Activated T-cell treated with anti-CD3 and anti-CD28 coated beads, Interleukin-2, amount 50 U/mL, for 24 hours (primary cell): ENCODE results near the gene DRAM2.
"Not testable (repeated sequence)": the region's sequence is repeated elsewhere in the genome, so short reads cannot be mapped to it uniquely, and the experiment has no call there.

Experiments used
- DNase-seq: peaks from one replicate; pipeline ENCODE4 v3.0.0-alpha.2; 2020
- H3K27ac Mint-ChIP-seq: 2 replicates; pipeline ENCODE4 v1.8.0; 2020; ENCODE audit warnings: mild to moderate bottlenecking, mixed read lengths
- H3K27me3 Mint-ChIP-seq: 2 replicates; pipeline ENCODE4 v1.8.0; 2020; ENCODE audit warnings: mixed read lengths
- H3K36me3 Mint-ChIP-seq: 2 replicates; pipeline ENCODE4 v1.8.0; 2020; ENCODE audit warnings: low read depth, mixed read lengths
- H3K4me1 Mint-ChIP-seq: 2 replicates; pipeline ENCODE4 v1.8.0; 2020; ENCODE audit warnings: low read depth, mixed read lengths
- H3K4me3 Mint-ChIP-seq: 2 replicates; pipeline ENCODE4 v1.8.0; 2020; ENCODE audit warnings: mild to moderate bottlenecking, moderate library complexity, mixed read lengths
- H3K9me3 Mint-ChIP-seq: 2 replicates; pipeline ENCODE4 v1.8.0; 2020; ENCODE audit warnings: mixed read lengths

The DRAM2 gene

DNA sequence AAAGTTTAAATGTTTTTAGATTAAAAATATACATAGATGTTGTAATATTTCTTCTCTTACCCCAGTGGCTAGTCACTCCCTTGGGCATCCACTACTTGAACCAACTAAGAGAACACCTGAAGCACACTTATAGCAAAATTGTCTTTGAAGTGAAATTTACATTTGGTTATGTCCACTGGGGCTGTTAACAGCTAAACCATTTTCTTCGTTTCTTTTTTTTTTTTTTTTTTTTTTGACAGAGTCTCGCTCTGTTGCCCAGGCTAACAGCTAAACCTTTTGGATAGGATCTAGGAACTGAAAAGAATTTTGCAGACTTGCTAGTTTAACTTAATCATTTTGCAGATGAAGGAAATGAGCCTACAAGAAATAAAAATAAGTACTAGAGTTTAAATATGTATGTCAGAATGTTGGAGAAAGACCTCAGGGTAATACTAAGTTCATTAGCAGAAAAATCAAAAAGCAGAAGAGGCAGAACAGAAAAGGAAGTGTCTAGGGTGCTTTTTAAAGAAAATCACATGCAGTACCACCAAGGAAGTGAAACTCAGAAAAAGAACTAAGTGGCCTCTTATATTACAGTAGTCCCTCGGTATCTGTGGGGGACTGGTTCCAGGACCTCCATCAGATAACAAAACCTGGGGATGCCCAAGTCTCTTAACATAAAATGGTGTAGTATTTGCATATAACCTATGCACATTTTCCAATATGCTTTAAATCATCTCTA lies 11.8 kb downstream of the DRAM2 start:
- Mint-ChIP-seq H3K27me3 (no peaks in the 10 kb centered on the region), H3K36me3 (peaks cover 87% of the 10 kb centered on the region), H3K4me3 (no peak overlapping the region), H3K27ac (peak overlapping the region; percentile 42), H3K9me3 (no peaks in the 10 kb centered on the region), H3K4me1 (peaks cover 36% of the 10 kb centered on the region)
- no peak for DNase-seq

DNA sequence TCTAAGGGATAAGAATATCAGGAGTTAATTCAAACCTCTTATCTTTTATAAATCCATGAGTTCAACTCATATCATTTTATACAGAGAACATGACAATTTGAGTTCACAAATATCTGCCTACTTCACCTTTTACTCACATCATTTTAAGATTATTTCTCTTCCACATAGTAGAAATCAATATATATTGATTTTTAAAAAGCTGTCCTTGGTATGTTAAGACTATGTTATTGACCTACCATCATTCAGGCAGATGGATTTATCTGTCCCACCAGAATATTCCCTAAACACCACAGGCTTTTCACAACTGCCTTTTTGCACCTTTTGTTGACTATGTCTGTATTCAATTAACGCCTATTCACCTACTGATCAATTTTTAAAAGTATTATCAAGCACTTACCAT lies 13.5 kb downstream of the DRAM2 start:
- Mint-ChIP-seq H3K9me3 (no peaks in the 10 kb centered on the region), H3K4me1 (peaks cover 30% of the 10 kb centered on the region), H3K27ac (no peak overlapping the region), H3K4me3 (no peak overlapping the region), H3K36me3 (peaks cover 91% of the 10 kb centered on the region), H3K27me3 (no peaks in the 10 kb centered on the region)
- no peak for DNase-seq

DNA sequence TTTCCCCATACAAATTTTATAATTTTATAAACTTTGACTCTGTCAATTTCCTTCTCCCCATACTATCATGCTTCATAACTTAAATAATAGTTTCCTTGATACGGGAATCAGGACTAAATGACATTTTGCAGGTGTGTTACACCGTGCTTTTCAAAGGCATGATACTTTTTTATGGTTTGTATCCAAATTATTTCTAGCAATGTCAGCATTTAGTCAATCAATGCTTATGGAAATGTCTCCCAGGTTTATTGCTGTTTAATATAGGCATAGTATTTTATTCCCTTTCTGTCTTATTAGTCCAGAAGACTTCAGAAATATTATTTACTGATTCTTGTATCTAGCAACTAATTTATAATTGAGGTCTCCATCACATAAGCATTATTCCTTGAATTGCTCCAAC lies 23.4 kb downstream of the DRAM2 start:
- Mint-ChIP-seq H3K36me3 (peaks cover 51% of the 10 kb centered on the region), H3K4me1 (peaks cover 2% of the 10 kb centered on the region), H3K9me3 (no peaks in the 10 kb centered on the region), H3K27ac (no peak overlapping the region), H3K27me3 (no peaks in the 10 kb centered on the region), H3K4me3 (no peak overlapping the region)
- no peak for DNase-seq

- H3K27ac Mint-ChIP-seq: no peak overlapping the region
These were observed 29.5 kb downstream of the DRAM2 start for GRCh38 chr1:111110197-111110899.

DNA sequence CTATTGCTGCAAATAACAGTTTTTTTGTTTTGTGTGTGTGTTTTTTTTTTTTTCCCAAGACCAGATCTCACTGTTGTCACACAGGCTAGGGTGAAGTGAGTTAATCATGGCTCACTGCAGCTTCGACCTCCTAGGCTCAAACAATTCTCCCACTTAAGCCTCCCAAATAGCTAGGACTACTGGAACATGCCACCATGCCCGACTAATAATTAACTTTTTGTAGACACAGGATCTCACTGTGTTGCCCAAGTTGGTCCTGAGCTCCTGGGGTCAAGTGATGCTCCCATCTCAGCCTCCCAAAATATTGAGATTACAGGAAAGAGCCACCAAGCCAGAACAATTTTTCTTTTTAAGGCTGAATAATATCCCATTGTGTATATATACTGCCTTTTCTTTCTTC lies 34.9 kb downstream of the DRAM2 start:
- Mint-ChIP-seq H3K4me1 (no peaks in the 10 kb centered on the region), H3K9me3 (peaks cover 28% of the 10 kb centered on the region), H3K27ac (no peak overlapping the region), H3K36me3 (peaks cover 2% of the 10 kb centered on the region), H3K27me3 (no peaks in the 10 kb centered on the region), H3K4me3 (no peak overlapping the region)
- DNase-seq: no peak

More at GRCh38 chr1:111110197-111110899, 29.5 kb downstream of the DRAM2 start:
- H3K27me3 Mint-ChIP-seq: no peaks in the 10 kb centered on the region
- H3K4me3 Mint-ChIP-seq: no peak overlapping the region
- H3K9me3 Mint-ChIP-seq: peaks cover 13% of the 10 kb centered on the region
- peaks cover 10% of the 10 kb centered on the region for H3K36me3 Mint-ChIP-seq
- DNase-seq: no peak
- no peaks in the 10 kb centered on the region for H3K4me1 Mint-ChIP-seq

- Mint-ChIP-seq H3K4me1 (no peaks in the 10 kb centered on the region), H3K27me3 (no peaks in the 10 kb centered on the region), H3K36me3 (no peaks in the 10 kb centered on the region), H3K9me3 (peaks cover 34% of the 10 kb centered on the region), H3K27ac (no peak overlapping the region), H3K4me3 (no peak overlapping the region)
- DNase-seq: no peak
These were observed 37.8 kb downstream of the DRAM2 start for GRCh38 chr1:111101854-111102642.

- H3K9me3 Mint-ChIP-seq: peaks cover 45% of the 10 kb centered on the region
- DNase-seq: no peak
- no peak overlapping the region for H3K4me3 Mint-ChIP-seq
- H3K27me3 Mint-ChIP-seq: no peaks in the 10 kb centered on the region
- H3K27ac Mint-ChIP-seq: no peak overlapping the region
- H3K36me3 Mint-ChIP-seq: no peaks in the 10 kb centered on the region
- no peaks in the 10 kb centered on the region for H3K4me1 Mint-ChIP-seq
These were observed 40.6 kb downstream of the DRAM2 start for GRCh38 chr1:111099289-111099688.

DNA sequence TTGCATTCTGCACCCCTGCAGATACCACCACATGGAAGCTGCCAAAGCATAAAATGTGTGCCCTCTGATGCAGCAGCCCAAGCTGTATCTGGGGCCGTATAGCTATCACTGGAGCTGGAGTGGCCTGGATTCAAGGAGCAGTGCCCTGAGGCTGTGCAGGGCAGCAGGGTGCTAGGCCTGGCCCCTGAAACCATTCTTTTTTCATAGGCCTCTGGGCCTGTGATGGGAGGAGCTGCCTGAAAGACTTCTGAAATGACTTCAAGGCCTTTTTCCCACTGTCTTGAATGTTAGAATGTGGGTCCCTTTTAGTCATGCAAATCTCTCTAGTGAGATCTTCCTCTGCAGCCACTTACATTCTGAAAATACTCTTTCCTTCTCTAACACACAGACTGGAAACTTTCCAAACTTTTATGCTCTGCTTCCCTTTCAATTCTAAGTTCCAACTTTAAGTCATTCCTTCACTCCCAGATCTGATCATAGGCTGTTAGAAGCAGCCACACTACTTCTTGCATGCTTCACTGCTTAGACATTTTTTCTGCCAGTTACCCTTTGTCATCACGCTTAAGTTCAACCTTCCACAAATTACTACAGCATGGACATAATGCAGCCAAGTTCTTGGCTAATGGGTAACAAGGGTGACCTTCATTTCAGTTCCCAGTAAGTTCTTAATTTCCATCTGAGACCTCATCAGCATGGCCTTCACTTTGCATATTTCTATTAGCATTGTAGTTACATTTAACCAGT lies 42.4 kb downstream of the DRAM2 start:
- no peaks in the 10 kb centered on the region for H3K4me1 Mint-ChIP-seq
- H3K27ac Mint-ChIP-seq: no peak overlapping the region
- DNase-seq: no peak
- H3K4me3 Mint-ChIP-seq: no peak overlapping the region
- no peaks in the 10 kb centered on the region for H3K27me3 Mint-ChIP-seq
- peaks cover 49% of the 10 kb centered on the region for H3K9me3 Mint-ChIP-seq
- H3K36me3 Mint-ChIP-seq: no peaks in the 10 kb centered on the region

DNA sequence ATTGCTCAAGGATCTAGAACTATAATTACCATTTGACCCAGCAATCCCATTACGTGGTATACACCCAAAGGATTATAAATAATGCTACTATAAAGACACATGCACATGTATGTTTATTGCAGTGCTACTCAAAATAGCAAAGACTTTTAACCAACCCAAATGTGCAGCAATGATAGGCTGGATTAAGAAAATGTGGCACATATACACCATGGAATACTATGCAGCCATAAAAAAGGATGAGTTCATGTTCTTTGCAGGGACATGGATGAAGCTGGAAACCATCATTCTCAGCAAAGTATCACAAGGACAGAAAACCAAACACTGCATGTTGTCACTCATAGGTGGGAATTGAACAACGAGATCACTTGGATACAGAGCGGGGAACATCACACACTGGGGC lies 44.5 kb downstream of the DRAM2 start:
- H3K4me1 Mint-ChIP-seq, H3K27me3 Mint-ChIP-seq, DNase-seq, H3K27ac Mint-ChIP-seq, H3K36me3 Mint-ChIP-seq, H3K4me3 Mint-ChIP-seq: not testable (repeated sequence)
- peaks cover 37% of the 10 kb centered on the region for H3K9me3 Mint-ChIP-seq

GRCh38 chr1:111089638-111090037 lies 50.3 kb downstream of the DRAM2 start:
- Mint-ChIP-seq H3K4me3 (no peak overlapping the region), H3K27me3 (peaks cover 30% of the 10 kb centered on the region), H3K36me3 (no peaks in the 10 kb centered on the region), H3K27ac (no peak overlapping the region), H3K9me3 (peaks cover 6% of the 10 kb centered on the region), H3K4me1 (no peaks in the 10 kb centered on the region)
- no peak for DNase-seq

DNA sequence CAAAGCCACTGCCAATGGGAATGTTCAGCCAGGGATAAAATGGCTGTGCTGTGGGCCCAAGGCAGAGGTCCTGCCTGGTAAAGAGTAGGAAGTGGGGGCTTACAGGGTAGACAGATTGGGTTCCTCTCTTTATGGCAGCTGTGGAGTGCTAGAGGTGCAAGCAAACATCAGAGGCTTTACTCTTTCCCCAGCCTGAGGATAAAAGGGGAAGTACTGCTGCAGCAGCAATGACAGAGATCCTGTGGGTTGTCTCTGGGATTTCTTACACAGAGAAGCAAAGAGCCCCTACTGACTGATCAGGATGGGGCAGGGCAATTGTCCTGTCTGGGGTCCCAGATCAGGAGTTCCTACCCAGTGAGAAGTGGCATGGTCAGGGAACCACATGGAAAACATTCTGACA lies 54.2 kb downstream of the DRAM2 start:
- H3K36me3 Mint-ChIP-seq: no peaks in the 10 kb centered on the region
- no peaks in the 10 kb centered on the region for H3K9me3 Mint-ChIP-seq
- peaks cover 53% of the 10 kb centered on the region for H3K27me3 Mint-ChIP-seq
- H3K4me3 Mint-ChIP-seq: no peak overlapping the region
- no peaks in the 10 kb centered on the region for H3K4me1 Mint-ChIP-seq
- no peak overlapping the region for H3K27ac Mint-ChIP-seq
- no peak for DNase-seq

GRCh38 chr1:111084999-111085398 lies 54.9 kb downstream of the DRAM2 start:
- DNase-seq: no peak
- Mint-ChIP-seq H3K27ac (no peak overlapping the region), H3K36me3 (no peaks in the 10 kb centered on the region), H3K27me3 (peaks cover 53% of the 10 kb centered on the region), H3K9me3 (no peaks in the 10 kb centered on the region), H3K4me3 (no peak overlapping the region), H3K4me1 (no peaks in the 10 kb centered on the region)

DNA sequence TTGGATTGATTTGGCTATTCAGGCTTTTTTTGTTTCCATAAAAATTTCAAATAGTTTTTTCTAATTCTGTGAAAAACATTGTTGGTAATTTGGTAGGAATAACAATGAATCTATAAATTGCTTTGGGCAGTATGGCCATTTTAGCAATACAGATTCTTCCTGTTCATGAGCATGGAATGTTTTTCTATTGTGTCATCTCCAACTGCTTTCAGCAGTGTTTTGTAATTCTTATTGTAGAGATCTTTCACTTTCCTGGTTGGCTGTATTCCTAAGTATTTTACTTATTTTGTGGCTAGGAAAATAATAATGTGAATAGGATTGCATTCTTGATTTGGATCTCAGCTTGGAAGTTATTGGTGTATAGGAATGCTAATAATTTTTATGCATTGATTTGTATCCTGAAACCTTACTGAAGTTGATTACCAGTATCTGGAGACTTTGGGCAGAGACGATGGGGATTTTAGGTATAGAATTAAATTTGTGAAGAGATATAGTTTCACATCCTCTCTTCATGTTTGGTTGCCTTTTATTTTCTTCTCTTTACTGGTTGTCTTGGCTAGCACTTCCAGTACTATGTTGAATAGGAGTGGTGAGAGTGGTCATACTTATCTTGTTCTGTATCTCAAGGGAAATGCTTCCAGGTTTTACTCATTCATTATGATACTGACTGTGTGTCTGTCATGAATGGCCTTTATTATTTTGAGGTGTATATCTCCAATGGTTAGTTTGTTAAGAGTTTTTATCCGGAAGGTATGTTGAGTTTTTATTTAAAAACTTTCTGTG lies 57.3 kb downstream of the DRAM2 start:
- Mint-ChIP-seq H3K36me3 (no peaks in the 10 kb centered on the region), H3K9me3 (peaks cover 2% of the 10 kb centered on the region), H3K27ac (no peak overlapping the region), H3K4me3 (no peak overlapping the region), H3K4me1 (no peaks in the 10 kb centered on the region), H3K27me3 (peaks cover 40% of the 10 kb centered on the region)
- no peak for DNase-seq

- not testable (repeated sequence) for H3K4me1 Mint-ChIP-seq, H3K36me3 Mint-ChIP-seq, H3K4me3 Mint-ChIP-seq, DNase-seq, H3K9me3 Mint-ChIP-seq, H3K27ac Mint-ChIP-seq
- H3K27me3 Mint-ChIP-seq: peaks cover 28% of the 10 kb centered on the region
These were observed 60.6 kb downstream of the DRAM2 start for GRCh38 chr1:111079329-111079728.
